DMS53 (cell line): Measurements from ENCODE around the gene ACTN1.
"Not testable (repeated sequence)": the region's sequence is repeated elsewhere in the genome, so short reads cannot be mapped to it uniquely, and the experiment has no call there.

Source experiments
- DNase-seq: peaks from one replicate; lab custom pipeline; 2025; lab: John Stamatoyannopoulos, UW

ACTN1 gene

DNA sequence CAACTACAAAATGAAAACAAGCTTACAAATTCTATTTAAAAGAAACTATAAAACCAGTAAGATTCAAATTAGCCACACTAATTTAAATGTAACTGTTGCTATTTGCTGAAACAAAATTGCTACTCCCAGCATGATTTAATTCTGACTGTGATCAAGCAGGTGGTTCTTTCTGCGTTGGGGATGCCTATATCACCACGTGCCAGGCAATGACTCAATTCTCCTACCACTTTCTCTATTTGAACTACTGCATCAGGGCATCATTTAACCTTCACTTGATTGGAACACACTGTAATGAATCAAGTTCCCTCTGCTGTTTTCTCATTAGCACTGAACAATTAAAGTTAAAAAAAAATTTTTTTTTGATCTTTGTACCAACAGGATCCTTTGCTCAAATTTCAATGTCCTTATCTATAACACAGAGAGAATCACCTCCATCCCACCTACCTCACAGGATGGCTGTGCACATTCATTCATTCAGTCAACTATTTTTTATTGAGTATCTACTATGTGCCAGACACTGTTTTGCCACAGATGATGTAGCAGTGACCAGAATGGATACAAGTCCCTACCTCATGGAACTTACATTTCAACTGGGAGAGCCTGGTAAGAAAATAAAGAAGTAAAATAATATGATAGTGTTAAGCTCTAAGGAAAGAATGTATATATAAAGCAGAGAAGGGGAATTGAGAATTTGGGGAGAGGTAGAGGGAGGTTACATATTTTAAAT lies 8.0 kb upstream of the ACTN1 start:
- DNase-seq = no peak

DNA sequence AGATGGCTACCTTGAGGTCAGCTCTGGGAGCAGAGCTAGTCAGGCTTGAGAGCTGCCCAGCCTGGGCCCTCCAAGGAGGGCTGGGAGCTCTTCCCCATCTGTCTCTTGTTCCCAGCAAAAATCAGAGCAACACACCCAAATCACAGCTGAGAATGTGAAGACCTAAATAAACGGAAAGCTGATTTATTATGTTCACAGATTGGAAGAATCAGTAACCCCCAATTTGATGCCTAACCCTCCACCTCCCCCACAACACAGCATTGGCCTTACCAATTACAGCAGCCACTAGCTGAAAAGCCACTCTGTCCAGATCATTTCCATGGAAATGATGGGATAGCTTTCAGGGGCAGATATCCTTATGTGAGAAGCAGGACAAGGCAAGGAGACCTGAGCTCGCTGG lies 7.1 kb upstream of the ACTN1 start:
- no peak for DNase-seq

DNA sequence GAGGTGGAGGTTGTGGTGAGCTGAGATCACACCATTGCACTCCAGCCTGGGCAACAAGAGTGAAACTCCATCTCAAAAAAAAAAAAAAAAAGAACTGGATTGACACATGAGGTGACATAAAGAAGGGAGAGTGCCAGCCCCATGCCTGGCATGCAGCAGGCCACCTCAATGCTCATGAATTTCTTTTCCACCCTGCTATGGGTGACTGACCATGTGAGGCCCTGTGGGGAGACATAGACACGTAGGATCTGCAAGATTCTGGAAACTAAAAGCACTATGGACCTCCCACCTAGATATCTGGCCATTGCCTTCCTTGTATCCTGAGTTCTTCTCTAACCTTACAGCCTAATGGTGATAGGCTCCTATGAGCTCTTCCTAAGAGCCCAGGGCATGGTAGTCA lies 5.6 kb upstream of the ACTN1 start:
- no peak for DNase-seq

DNA sequence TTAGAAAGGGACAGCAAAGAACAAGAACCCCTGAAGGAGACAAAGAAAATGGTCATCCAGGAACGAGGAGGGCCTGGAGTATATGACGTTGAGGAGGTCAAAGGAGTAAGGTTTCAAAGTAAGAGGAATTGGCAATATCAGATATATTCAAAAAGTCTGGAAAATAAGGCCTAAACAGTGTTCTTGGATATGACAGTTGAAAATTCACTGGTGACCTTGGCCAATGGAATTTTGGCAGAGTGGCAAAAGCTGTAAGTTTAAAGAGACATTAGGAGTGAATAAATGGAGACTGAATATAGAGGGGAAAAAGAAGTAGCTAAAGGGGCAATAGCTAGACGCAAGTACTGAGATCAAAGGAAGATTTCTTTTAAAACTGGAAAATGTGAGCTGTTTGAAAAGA lies 4.1 kb upstream of the ACTN1 start:
- DNase-seq = no peak

DNA sequence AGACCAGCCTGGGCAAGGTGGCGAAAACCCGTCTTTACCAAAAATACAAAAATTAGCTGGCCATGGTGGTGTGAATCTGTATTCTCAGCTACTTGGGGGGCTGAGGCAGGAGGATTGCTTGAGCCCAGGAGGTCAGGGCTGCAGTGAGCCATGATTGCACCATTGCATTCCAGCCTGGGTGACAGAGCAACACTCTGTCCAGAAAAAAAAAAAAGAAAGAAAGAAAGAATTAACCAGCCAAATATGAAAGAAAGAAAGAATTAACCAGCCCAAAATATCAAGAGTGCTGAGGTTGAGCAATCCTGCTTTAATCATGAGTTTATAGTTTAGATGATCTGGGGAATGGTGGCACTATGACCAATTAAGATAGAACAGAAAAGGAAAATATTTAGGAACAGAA lies 3.5 kb upstream of the ACTN1 start:
- DNase-seq = no peak

DNA sequence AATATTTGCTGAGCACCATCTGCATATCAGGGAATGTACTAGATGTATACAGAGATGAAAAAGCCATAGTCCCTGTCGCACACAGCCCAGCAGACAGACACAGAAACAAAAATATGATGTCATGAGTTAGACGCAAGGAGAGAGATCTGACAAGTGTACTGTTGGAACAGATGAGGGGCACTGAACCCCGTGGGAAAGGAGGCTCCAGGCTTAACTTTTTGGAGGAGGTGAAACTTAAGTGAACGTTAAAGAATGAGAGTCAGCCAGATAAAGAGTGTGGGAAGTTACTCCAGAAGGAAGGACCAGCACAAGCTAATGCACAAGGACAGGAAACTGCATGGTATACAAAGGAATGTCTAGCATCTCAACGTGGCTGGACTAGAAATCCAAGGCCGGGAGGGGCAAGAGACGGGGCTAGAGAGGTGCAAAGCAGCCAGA lies 2.5 kb upstream of the ACTN1 start:
- DNase-seq = no peak

DNA sequence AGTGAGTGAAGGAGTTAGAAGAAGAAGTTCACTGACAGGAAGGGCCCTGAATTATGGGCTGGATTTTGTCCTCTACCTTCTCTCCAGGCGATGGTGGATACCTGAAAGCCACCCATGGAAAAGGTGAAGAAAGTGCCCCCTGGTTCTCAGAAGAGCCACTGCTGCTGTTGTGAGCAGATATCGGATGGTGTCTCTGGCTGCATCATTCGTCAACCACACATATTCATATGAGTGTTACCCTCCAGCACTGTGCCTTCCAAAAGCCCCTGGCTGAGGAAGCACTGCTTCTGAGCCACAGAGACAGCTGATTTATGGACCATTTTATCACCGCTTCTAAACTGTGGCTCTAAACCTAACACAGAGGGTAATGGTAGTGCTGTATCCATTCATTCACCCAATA lies 2.0 kb upstream of the ACTN1 start:
- no peak for DNase-seq

DNA sequence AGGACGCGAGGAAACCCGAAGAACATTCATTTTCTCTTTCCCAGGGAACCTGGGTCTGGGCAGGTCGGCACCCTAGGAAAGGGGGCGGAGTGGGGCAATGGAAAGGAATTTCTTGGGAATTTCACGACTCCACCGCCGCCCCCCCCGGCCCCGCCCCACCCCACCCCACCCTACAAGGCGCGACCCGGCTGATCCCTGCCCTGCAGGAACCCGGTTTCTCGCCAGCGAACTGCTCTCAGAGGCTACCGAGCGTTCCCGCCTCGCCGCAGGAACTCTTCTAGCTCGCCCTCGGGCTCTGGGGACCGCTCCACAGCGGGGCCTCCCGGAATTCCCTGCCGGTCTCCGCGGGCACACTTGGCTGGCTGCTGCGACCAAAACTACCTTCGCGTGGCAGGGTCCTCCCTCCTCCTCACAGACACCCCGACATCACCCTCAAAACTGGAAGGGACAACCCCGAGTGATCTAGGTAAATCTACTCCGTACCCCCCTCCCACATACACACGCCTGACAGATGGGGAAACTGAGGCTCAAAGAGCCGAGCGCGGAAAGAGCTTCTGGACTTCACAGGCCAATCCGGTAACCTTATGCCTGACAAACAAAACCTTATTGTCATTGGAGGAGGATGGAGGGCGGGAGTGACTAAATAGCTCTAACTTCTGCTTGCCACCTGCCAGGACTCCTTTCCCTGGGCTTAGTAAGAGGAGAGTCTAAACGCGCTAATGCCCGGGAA lies 785 bp upstream of the ACTN1 start:
- DNase-seq = peak; percentile 65

DNA sequence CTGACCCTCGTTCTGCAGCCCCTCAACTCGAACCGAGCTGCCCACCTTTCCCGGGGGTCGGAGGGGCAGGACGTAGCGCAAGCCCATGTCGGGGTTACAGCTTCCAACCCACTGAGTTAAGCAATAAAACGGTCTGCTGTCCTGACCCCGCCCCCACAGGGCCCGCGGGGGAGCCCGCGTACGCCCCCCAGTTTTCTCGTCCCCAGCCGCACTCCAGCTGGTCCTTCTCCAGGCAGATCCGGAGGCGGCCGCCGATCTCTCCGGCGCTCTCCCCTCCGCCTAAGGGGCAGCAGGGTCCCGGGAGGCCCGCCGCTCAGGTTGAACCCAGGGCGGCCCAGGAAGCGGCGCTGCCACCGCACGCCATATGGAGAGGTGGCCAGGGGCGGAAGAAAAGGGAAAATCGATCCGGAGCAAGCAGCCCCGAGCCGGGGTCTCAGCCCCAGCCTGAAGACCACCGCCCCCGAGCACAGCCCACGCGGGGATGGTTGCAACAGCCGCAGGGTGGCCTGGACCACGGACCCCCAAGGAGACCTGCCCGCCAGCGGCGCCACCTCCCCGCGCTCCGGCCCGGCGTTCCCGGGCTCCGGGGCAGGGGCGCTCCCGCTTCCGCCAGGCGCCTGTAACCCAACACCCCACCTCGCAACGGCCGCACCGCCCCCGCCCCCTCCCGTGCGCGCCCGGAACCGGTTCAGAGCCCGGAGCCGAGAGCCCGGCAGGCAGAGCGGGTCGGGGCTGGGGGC lies 760 bp downstream of the ACTN1 start:
- peak; percentile 71 for DNase-seq

DNA sequence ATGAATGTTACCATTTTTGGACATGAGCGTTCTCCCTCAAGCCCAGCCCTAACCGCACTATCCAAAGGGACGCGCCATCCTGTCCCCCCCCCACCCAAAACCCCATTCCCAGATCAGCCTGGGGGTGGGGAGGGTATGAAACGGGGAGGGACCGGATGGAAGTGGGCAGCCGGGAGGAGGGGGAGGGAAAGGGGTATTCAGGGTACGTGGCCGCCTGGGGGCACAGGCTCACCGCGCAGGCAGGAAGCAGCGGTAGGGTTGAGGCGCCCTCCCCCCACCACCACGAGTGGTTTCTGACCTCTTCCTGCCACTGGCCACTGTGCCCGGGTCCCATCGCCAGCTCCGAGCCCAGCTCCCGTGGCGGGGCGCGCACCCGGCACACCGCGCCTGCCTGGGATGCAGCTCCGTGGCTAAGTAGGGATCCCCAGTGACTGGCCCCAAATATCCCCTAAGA lies 1.4 kb downstream of the ACTN1 start:
- peak; percentile 59 for DNase-seq

DNA sequence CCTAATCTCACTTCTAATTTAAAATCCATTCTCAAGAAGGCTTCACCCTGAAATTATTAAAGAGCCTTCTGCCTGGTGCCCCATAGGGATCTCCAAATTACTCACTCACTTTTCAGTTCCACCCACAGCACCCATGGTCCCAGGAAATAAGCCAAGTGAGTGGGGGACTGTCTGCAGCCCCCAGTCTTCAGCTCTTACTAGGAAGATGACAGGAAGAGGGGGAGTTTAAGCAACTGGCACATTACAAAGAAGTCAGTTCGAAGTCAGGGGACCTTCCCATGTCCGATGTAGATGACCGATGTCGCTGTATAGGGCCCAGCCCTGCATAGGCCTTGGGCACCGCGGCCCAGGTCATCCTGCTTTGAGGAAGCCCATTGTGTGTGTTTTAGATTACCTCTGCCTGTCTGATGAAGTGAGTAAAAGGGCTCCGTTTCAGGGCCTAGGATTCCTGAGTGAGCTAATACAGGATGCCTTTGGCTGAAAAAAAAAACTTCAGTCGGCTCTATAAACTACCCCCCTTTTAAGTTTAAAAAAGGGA lies 1.9 kb downstream of the ACTN1 start:
- DNase-seq = peak; percentile 42

DNA sequence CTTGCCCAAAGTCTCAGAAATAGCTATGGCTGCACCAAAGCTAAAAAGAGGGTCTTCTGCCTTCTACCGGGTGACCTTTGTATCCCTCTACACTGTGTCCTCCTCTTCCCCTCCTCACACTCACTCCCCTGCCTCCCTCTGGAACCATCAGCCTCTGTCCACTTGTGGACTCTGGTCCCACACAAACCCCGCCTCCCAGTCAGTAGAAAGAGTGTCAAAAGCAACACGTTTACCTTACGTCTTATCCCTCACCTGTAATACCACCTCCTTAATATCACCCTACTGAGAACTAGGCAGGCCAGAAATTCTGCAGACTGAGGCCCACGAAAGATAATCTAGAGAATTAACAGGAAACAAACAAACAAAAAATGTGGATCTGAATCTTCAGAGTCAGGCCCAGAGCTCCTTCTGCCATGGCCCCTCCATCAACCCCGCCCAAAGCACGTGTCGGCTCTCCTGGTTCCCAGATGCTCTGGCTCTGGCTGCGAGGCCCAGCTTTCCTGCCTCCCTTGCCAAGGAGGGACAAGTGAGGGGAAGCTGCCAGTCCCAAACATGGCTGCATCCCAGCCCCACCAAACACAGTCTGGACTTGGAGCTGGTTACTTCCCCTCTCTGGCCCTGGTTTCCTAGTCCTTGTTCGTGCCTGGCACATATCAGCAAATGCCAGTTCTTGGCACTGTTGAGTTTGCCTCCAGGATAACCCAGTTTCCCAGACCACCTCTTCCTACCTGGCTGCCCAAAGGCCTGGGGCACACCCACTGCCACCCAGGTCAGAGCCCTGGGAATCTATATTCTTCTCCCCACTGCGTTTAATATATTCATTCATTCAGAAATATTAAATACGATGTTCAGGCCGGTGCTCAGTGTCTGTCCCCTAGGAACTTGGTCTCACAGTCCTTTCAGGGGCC lies 2.7 kb downstream of the ACTN1 start:
- no peak for DNase-seq

DNA sequence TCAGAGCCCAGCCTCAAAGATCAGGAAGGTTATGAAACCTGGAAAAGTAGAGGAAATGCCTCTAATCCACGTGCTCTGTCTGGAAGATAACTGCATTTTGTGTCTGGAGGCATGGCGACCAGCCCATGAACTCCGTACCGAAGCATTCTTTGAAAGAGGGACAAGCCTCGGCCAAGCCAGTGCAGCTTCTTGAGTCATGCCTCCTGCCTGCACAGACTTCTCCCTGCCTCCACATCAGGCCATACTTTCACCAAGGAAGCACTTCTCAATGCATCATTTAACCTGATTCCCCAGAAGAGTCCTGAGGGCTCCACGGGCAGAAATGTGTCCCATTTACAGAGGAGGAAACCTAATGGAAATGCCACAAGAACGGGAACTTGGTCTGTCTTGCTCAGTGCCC lies 3.4 kb downstream of the ACTN1 start:
- DNase-seq = no peak

DNA sequence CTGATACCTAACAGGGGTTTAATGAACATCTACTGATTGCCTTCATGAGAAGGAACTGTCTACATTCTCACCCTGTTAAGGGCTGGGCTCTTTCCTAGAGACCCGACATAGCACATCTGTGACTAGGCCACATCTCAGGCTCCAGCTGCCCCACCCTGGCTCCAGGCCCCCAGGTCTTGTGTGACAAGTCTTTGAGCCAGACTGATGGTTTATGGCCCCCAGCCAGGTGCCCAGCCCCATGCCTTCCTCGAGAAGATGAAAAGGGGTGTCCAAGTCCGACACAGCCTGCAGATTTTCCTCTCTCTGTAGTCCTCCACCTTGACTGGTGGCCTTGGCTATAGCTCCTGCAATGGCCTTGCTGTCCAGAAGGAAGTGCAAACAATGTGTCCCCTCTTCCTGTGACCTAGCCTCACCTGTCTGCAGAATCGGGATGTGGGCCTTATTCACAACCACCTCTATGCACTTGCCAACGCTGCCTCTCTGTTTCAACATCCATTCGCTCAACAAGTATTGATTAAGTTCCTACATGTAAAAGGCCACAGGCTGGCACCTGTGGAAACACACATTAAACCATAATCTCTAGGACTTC lies 4.2 kb downstream of the ACTN1 start:
- DNase-seq = no peak

DNA sequence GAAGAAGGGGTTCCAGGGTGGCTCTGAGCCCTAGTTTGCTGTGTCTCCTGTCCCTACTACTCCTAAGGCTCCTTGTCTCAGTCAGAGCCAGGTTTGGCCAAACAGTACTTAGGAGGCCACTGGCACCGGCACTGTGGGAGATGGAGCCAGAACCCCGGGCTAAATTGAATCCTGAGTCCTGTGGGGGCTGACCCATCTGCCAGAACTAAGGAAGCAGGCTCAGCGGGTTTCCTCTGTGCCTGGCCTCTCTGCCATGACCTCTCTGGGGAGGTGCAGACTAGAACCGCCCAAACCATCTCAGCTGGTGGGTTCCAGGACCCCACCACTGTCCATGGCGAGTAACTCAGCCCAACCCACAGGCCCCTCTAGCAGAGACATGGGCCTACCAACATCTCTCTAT lies 5.5 kb downstream of the ACTN1 start:
- no peak for DNase-seq

DNA sequence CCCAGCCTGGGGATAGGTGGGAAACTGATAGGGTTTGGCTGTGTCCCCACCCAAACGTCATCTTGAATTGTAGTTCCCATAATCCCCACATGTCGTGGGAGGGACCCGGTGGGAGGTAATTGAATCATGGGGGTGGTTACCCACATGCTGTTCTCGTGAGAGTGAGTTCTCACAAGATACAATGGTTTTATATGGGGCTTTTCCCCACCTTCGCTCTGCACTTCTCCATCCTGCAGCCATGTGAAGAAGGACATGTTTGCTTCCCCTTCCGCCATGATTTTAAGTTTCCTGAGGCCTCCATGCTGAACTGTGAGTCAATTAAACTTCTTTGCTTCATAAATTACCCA lies 5.9 kb downstream of the ACTN1 start:
- not testable (repeated sequence) for DNase-seq

DNA sequence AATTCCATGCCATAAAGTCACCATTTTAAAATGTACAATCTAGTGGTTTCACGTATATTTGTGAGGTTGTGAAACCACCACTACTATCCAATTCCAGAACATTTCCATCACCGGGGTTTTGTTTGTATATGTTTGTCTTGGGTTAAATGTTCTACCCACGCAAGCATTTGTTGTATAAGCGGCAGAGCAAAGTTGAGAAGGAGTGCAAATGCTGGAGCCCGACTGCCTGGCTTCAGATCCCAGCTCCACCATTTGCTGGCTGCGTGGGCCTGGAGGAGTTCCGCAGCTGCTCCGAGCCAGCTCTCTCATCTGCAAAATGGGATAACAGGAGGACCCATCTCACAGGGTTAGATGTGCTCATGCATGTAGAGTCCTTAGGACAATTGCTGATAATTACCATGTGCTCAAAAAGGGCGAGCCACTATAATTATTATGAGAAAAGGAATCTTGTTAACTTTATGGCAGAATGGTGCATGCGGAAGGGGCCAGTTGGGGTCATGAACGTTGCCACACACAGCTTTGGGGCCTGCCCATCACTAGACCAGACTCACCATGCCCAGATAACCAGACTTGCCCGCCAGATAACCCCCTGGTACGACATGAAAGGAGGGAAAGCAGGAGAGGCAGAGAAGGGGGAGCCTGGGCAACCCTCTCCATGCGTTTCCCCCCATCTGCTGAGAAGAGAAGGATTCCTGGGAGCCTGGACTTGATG lies 6.4 kb downstream of the ACTN1 start:
- DNase-seq = no peak

DNA sequence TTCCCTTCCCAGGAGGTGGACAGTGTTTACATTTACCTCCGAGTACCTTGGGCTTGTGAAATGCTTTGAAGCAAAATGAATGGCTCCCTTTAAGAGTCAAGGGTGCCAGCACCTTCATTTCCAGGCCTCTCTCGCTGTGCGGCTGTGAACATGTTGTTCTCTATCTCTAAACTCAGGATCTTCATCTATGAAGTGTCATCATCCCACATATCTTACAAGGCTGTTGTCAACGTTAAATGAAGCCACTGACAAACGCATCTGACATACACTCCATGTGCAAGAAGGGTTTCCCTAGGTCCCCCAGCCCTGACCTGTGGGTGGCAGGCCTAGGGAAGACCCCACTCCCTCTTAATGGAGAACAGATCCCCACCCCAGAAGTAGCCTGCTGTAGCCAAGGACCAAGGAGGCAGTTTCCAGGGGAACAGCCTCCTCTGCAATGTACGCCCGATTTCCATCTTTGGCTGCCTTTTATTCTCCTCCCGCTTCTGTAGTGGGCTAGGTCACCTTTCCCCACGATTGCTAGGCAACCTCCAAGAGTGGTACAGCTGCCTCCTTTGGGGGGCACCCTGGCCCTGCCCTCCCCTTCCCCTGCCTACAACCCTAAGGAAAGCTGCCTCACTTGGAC lies 7.6 kb downstream of the ACTN1 start:
- no peak for DNase-seq

DNA sequence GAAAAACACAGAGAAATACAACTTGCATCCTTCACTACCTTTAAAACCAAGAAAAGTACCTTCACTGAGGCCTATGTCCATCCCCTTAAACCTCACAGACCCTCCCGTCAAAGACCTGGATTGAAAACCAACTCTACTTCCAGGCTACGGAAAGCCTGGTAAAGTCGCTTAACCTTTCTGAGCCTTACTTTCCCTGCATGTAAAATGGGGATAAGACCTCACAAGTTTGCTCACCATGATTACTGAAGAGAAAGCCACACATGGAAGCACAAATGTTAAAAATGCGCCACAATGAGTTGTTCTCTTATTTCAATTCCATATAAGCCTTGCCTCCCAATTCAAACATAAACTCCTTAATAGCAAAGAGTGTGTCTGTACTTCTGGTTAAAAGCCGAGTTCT lies 8.4 kb downstream of the ACTN1 start:
- DNase-seq = no peak

DNA sequence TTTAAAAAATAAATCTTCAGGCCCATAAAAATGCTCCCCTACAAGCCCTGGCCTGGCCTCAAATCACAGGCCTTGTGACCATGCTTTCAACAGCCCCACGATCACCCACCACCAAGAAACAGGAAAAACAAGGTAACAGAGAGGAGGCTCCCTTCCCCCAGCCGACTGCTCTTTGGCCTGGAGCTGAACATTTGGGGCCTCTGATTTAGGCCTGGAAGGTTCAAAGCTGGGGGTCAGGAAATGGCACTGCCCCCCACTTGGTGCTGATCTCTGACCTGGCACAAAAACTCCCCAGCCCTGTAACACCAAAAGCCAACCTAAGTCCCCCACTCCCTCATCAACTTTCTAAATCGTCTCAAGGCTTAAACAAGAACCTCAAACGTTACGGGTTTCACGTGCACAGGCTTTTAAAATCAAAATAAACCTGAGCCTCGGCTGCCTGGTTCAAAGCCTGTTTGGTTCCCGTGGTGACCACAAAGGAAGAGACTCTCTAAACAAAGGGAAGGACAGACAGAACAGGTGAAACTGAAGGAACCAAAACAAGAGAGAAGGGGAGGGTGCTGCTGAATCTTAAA lies 9.0 kb downstream of the ACTN1 start:
- peak; percentile 14 for DNase-seq
